ENCODE data around the gene GRIK4.
A peak's percentile ranks its signal among the peaks of the same experiment; 100 is the strongest.

GRIK4 gene

GRCh38 chr11:120547811-120548681 lies 36.5 kb downstream of the GRIK4 start:
- H3K4me3 ChIP-seq (ENCODE audit: low read depth, low read length), result no peak overlapping the region
- peak; percentile 14 for TF ChIP-seq CTCF (IDR thresholded peaks at IDR 0.05; ENCODE audit: insufficient read depth, low read length, missing control alignments)
- CTCF ChIA-PET, result interaction anchor here (0.7 to 2.0 kb wide), 5 partner anchors 17 to 248 kb away, joined by 3 to 10 read pairs (median 4); partner anchors contain the start of gene GRIK4
- peak; percentile 91 for DNase-seq (ENCODE audit: low read depth, low spot score)
- POLR2A ChIA-PET, result no interaction called here

GRCh38 chr11:120548682-120549209 lies 37.2 kb downstream of the GRIK4 start:
- no peak for TF ChIP-seq CTCF (IDR thresholded peaks at IDR 0.05; ENCODE audit: insufficient read depth, low read length, missing control alignments)
- no peak overlapping the region for H3K4me3 ChIP-seq (ENCODE audit: low read depth, low read length)
- ChIA-PET POLR2A (no interaction called here), CTCF (no interaction called here)
- DNase-seq (ENCODE audit: low read depth, low spot score), result no peak

- POLR2A ChIA-PET, result no interaction called here
- no peak for DNase-seq (ENCODE audit: low read depth, low spot score)
- TF ChIP-seq CTCF (IDR thresholded peaks at IDR 0.05; ENCODE audit: insufficient read depth, low read length, missing control alignments), result no peak
- CTCF ChIA-PET, result no interaction called here
- H3K4me3 ChIP-seq (ENCODE audit: low read depth, low read length), result no peak overlapping the region
Measured at GRCh38 chr11:120549346-120549745, 37.8 kb downstream of the GRIK4 start.

GRCh38 chr11:120550007-120550406 lies 38.5 kb downstream of the GRIK4 start:
- no peak overlapping the region for H3K4me3 ChIP-seq (ENCODE audit: low read depth, low read length)
- ChIA-PET CTCF (no interaction called here), POLR2A (no interaction called here)
- no peak for DNase-seq (ENCODE audit: low read depth, low spot score)
- TF ChIP-seq CTCF (IDR thresholded peaks at IDR 0.05; ENCODE audit: insufficient read depth, low read length, missing control alignments), result no peak

- CTCF ChIA-PET, result no interaction called here
- no peak for TF ChIP-seq CTCF (IDR thresholded peaks at IDR 0.05; ENCODE audit: insufficient read depth, low read length, missing control alignments)
- no peak overlapping the region for H3K4me3 ChIP-seq (ENCODE audit: low read depth, low read length)
- POLR2A ChIA-PET, result no interaction called here
- no peak for DNase-seq (ENCODE audit: low read depth, low spot score)
Measured at GRCh38 chr11:120551191-120551590, 39.6 kb downstream of the GRIK4 start.

GRCh38 chr11:120554766-120555432 lies 43.4 kb downstream of the GRIK4 start:
- no peak for DNase-seq (ENCODE audit: low read depth, low spot score)
- CTCF ChIA-PET, result no interaction called here
- no peak for TF ChIP-seq CTCF (IDR thresholded peaks at IDR 0.05; ENCODE audit: insufficient read depth, low read length, missing control alignments)
- no peak overlapping the region for H3K4me3 ChIP-seq (ENCODE audit: low read depth, low read length)
- POLR2A ChIA-PET, result no interaction called here

Data from AG04449 (cell line).